Activated T-cell treated with anti-CD3 and anti-CD28 coated beads for 48 hours (primary cell): Measurements from ENCODE around the gene BAG3.
A peak's percentile ranks its signal among the peaks of the same experiment; 100 is the strongest.
"Not testable (repeated sequence)": the region's sequence is repeated elsewhere in the genome, so short reads cannot be mapped to it uniquely, and the experiment has no call there.

Experiments
- DNase-seq: peaks from one replicate; pipeline ENCODE4 v3.0.0-alpha.2; 2020; ENCODE audit warnings: low read depth

BAG3 gene

GRCh38 chr10:119693262-119693957 is 42.2 kb downstream of the BAG3 start:
- no peak for DNase-seq

GRCh38 chr10:119694608-119695007 is 43.4 kb downstream of the BAG3 start:
- DNase-seq, result no peak

GRCh38 chr10:119700321-119700954 is 49.3 kb downstream of the BAG3 start:
- no peak for DNase-seq

- DNase-seq, result no peak
Observed at GRCh38 chr10:119701861-119702260, 50.7 kb downstream of the BAG3 start.

- DNase-seq, result no peak
Observed at GRCh38 chr10:119702583-119702982, 51.4 kb downstream of the BAG3 start.

- no peak for DNase-seq
Observed at GRCh38 chr10:119703903-119704508, 52.8 kb downstream of the BAG3 start.

- DNase-seq, result no peak
Observed at GRCh38 chr10:119705434-119705831, 54.3 kb downstream of the BAG3 start.

GRCh38 chr10:119706521-119707278 is 55.5 kb downstream of the BAG3 start:
- no peak for DNase-seq

GRCh38 chr10:119707331-119707730 is 56.2 kb downstream of the BAG3 start:
- peak; percentile 43 for DNase-seq

- DNase-seq, result not testable (repeated sequence)
Observed at GRCh38 chr10:119710935-119711334, 59.8 kb downstream of the BAG3 start.

- DNase-seq, result no peak
Observed at GRCh38 chr10:119713744-119714483, 62.7 kb downstream of the BAG3 start.

GRCh38 chr10:119714484-119714816 is 63.3 kb downstream of the BAG3 start:
- no peak for DNase-seq

- no peak for DNase-seq
Observed at GRCh38 chr10:119715628-119716505, 64.7 kb downstream of the BAG3 start.

GRCh38 chr10:119723161-119723560 is 72.0 kb downstream of the BAG3 start:
- no peak for DNase-seq

- no peak for DNase-seq
Observed at GRCh38 chr10:119723624-119724023, 72.4 kb downstream of the BAG3 start.

- DNase-seq, result no peak
Observed at GRCh38 chr10:119724593-119725516, 73.7 kb downstream of the BAG3 start.

GRCh38 chr10:119725517-119725827 is 74.3 kb downstream of the BAG3 start:
- no peak for DNase-seq

- DNase-seq, result peak; percentile 99
Observed at GRCh38 chr10:119725828-119726675, 74.9 kb downstream of the BAG3 start, which contains the start of gene INPP5F. Gene INPP5F (plus strand): TSS chr10:119726050. CDS start chr10:119726263, 213 bp downstream.

- no peak for DNase-seq
Observed at GRCh38 chr10:119726676-119727261, 75.6 kb downstream of the BAG3 start.
